PC-3 (cell line): Measurements from ENCODE around the gene ANKRD2.

ENCODE experiments used
- CTCF ChIP-seq: fragments of 300-600 bp; sonication (generic); conservative IDR thresholded peaks from 2 replicates; pipeline ENCODE4 v1.5.1; 2017; ENCODE audit warnings: antibody characterized with exemption, low read depth, mild to moderate bottlenecking, low read length
- EZH2 ChIP-seq: fragments of 300-600 bp; sonication (generic); IDR thresholded peaks from one replicate; pipeline ENCODE4 v1.6.1; 2017; ENCODE audit warnings: antibody characterized with exemption, mild to moderate bottlenecking, low read length; ENCODE audit not compliant: unreplicated experiment
- EZH2phosphoT487 ChIP-seq: fragments of 300-600 bp; sonication (generic); IDR thresholded peaks from 2 replicates; pipeline ENCODE4 v1.6.1; 2018; ENCODE audit warnings: mild to moderate bottlenecking, antibody characterized with exemption, low read length, borderline replicate concordance

- TF ChIP-seq CTCF: no peak
- TF ChIP-seq EZH2phosphoT487: no peak
- no peak for TF ChIP-seq EZH2
Observed at GRCh38 chr10:97571622-97572021, 957 bp upstream of the ANKRD2 start.
